Right lung (tissue), 5 donors: ENCODE measurements around the gene SSTR3. TPM values are rescaled to one million over a fixed set of nuclear protein-coding genes. Genes with fewer than 3 reads are reported as not detected.
"Not testable (repeated sequence)": the region's sequence is repeated elsewhere in the genome, so short reads cannot be mapped to it uniquely, and the experiment has no call there.

ENCODE experiments used
- DNase-seq, 2 donors: peaks; one replicate each; pipeline ENCODE4 v3.0.0-alpha.2; 2013
- polyA plus RNA-seq, 5 donors: library from polyadenylated mRNA; unstranded; fragments of 120-200 nt; gene quantifications; one replicate each; pipeline versions ENCODE4 v1.2.1 to v1.2.3, GENCODE V29; 2013; ENCODE audit warnings: inconsistent platforms in 1 of 5, low replicate concordance in 1 of 5; ENCODE audit not compliant: insufficient read length in 5 of 5, insufficient read depth in 1 of 5

The SSTR3 gene
- polyA plus RNA-seq, 5 donors: 0.05 to 0.10 (median 0.08) TPM

- no peak for DNase-seq
Observed at GRCh38 chr22:37211866-37212173, 457 bp downstream of the SSTR3 start.

- DNase-seq: no peak
Observed at GRCh38 chr22:37211075-37211865, 1.0 kb downstream of the SSTR3 start.

- no peak for DNase-seq
Observed at GRCh38 chr22:37210041-37210803, 2.1 kb downstream of the SSTR3 start.

GRCh38 chr22:37209140-37209845, 3.0 kb downstream of the SSTR3 start:
- DNase-seq: no peak

- DNase-seq: no peak
Observed at GRCh38 chr22:37208401-37209139, 3.7 kb downstream of the SSTR3 start.

GRCh38 chr22:37207981-37208380, 4.3 kb downstream of the SSTR3 start:
- no peak for DNase-seq

GRCh38 chr22:37206841-37207821, 5.1 kb downstream of the SSTR3 start:
- DNase-seq: no peak

- DNase-seq: no peak
Observed at GRCh38 chr22:37206118-37206840, 6.0 kb downstream of the SSTR3 start.

GRCh38 chr22:37205046-37205445, 7.2 kb downstream of the SSTR3 start:
- no peak for DNase-seq

GRCh38 chr22:37204045-37204655, 8.1 kb downstream of the SSTR3 start:
- DNase-seq: no peak

GRCh38 chr22:37203354-37204044, 8.8 kb downstream of the SSTR3 start:
- DNase-seq: no peak

GRCh38 chr22:37202716-37203115, 9.6 kb downstream of the SSTR3 start:
- DNase-seq: no peak

- no peak for DNase-seq
Observed at GRCh38 chr22:37202001-37202555, 10.2 kb downstream of the SSTR3 start.

- DNase-seq: not testable (repeated sequence)
Observed at GRCh38 chr22:37201443-37201820, 10.8 kb downstream of the SSTR3 start.

GRCh38 chr22:37199760-37200108, 12.5 kb downstream of the SSTR3 start:
- DNase-seq: no peak

- DNase-seq: peak; percentile 98 to 99
Observed at GRCh38 chr22:37199103-37199759, 13.0 kb downstream of the SSTR3 start.

GRCh38 chr22:37198258-37199102, 13.8 kb downstream of the SSTR3 start:
- DNase-seq: peak; percentile 67 to 73
